Esophagus muscularis mucosa (tissue), 4 donors: ENCODE results near the gene PAQR8. TPM values are rescaled to one million over a fixed set of nuclear protein-coding genes. Genes with fewer than 3 reads are reported as not detected.

Source experiments
- DNase-seq: peaks from one replicate; pipeline ENCODE4 v3.0.0-alpha.2; 2017; ENCODE audit errors: extremely low spot score
- H3K27ac ChIP-seq, 4 donors: fragments of 200-600 bp; sonication (generic); replicated peaks in 1 of 4; 1 replicate in 3 of 4; 2 replicates in 1 of 4; pipeline ENCODE4 v1.5.1; 2016 to 2019; ENCODE audit warnings: mild to moderate bottlenecking in 1 of 4
- H3K27me3 ChIP-seq, 4 donors: fragments of 200-600 bp; sonication (generic); one replicate each; pipeline versions ENCODE4 v1.5.1 to v1.6.0; 2016 to 2019
- H3K36me3 ChIP-seq, 4 donors: fragments of 200-600 bp; sonication (generic); one replicate each; pipeline ENCODE4 v1.5.1; 2016 to 2019
- H3K4me1 ChIP-seq, 4 donors: fragments of 200-600 bp; sonication (generic); one replicate each; pipeline ENCODE4 v1.5.1; 2016 to 2019
- H3K4me3 ChIP-seq, 4 donors: fragments of 200-600 bp; sonication (generic); 1 replicate in 2 of 4; 2 replicates in 2 of 4; pipeline ENCODE4 v1.5.1; 2016 to 2019; ENCODE audit warnings: mild to moderate bottlenecking in 4 of 4, moderate library complexity in 1 of 4
- H3K9me3 ChIP-seq, 4 donors: fragments of 200-600 bp; sonication (generic); 1 replicate in 3 of 4; 2 replicates in 1 of 4; pipeline ENCODE4 v1.5.1; 2016 to 2019
- CTCF ChIP-seq, 3 experiments: fragments of 200-600 bp in 2 of 3; fragments of 450-650 bp in 1 of 3; sonication (generic) in 2 of 3; IDR thresholded peaks; one replicate each; pipeline ENCODE4 v1.5.1; 2017 to 2019; ENCODE audit warnings: antibody characterized with exemption in 3 of 3, mild to moderate bottlenecking in 2 of 3, moderate library complexity in 1 of 3
- EP300 ChIP-seq: sonication (generic); formaldehyde crosslinking; IDR thresholded peaks from one replicate; pipeline ENCODE4 v1.6.1; 2017; ENCODE audit warnings: antibody characterized with exemption
- POLR2A ChIP-seq: fragments of 450-650 bp; IDR thresholded peaks from one replicate; pipeline ENCODE4 v1.6.1; 2017; ENCODE audit warnings: antibody characterized with exemption, moderate library complexity, mild to moderate bottlenecking, low read depth
- POLR2AphosphoS5 ChIP-seq, 2 donors: sonication (generic); formaldehyde crosslinking; IDR thresholded peaks; one replicate each; pipeline ENCODE4 v1.6.1; 2017; ENCODE audit warnings: antibody characterized with exemption in 2 of 2
- WGBS: methylation state at CpG from one replicate; pipeline ENCODE4 v1.1.5; 2018; 5-methylcytosine and 5-hydroxymethylcytosine counted together
- intact Hi-C: fragments of 100-400 bp; cut with DNase I; formaldehyde crosslinking; loops from one replicate; pipeline ENCODE4 v1.15.1; 2023
- total RNA-seq, 4 donors: library from RNA; depleted of rRNA; stranded (reverse); fragments of >200 nt; gene quantifications; one replicate each; pipeline versions ENCODE4 v1.1.0 to v1.2.1, GENCODE V29; 2016

PAQR8 gene
- total RNA-seq, 4 donors from 2014 or later: 11.1 to 32.5 (median 14.2) TPM

- H3K4me1 ChIP-seq: peaks cover 0 to 15% (median 9%) of the 10 kb centered on the region in 4 donors
- H3K9me3 ChIP-seq: no peaks in the 10 kb centered on the region
- H3K36me3 ChIP-seq: no peaks in the 10 kb centered on the region
- TF ChIP-seq POLR2AphosphoS5 (IDR thresholded peaks at IDR 0.05) (no peak), EP300 (no peak), CTCF (IDR thresholded peaks at IDR 0.05) (no peak), POLR2A (no peak)
- H3K4me3 ChIP-seq: no peak overlapping the region
- no peak overlapping the region for H3K27ac ChIP-seq
- intact Hi-C loops: no loop called here
- DNase-seq: no peak
- no peaks in the 10 kb centered on the region for H3K27me3 ChIP-seq
- 45% methylated on average over 4 of the region's 4 CpGs for WGBS
Observed at GRCh38 chr6:52317841-52318581, 43.9 kb upstream of the PAQR8 start.

- intact Hi-C loops: no loop called here
- Histone ChIP-seq H3K9me3 (no peaks in the 10 kb centered on the region), H3K4me3 (no peak overlapping the region), H3K27ac (no peak overlapping the region), H3K36me3 (no peaks in the 10 kb centered on the region), H3K4me1 (no peaks in the 10 kb centered on the region), H3K27me3 (no peaks in the 10 kb centered on the region)
- WGBS: 92% methylated on average over 6 of the region's 6 CpGs
- no peak for TF ChIP-seq CTCF (IDR thresholded peaks at IDR 0.05)
- TF ChIP-seq EP300: no peak
- TF ChIP-seq POLR2A: no peak
- TF ChIP-seq POLR2AphosphoS5 (IDR thresholded peaks at IDR 0.05): no peak
- no peak for DNase-seq
Observed at GRCh38 chr6:52324189-52324588, 37.8 kb upstream of the PAQR8 start.

GRCh38 chr6:52325695-52326471 is 36.1 kb upstream of the PAQR8 start:
- TF ChIP-seq EP300: no peak
- TF ChIP-seq POLR2AphosphoS5 (IDR thresholded peaks at IDR 0.05): no peak
- TF ChIP-seq POLR2A: no peak
- TF ChIP-seq CTCF (IDR thresholded peaks at IDR 0.05): no peak
- 85% methylated on average over 14 of the region's 14 CpGs for WGBS
- H3K9me3 ChIP-seq: no peaks in the 10 kb centered on the region
- no peaks in the 10 kb centered on the region for H3K36me3 ChIP-seq
- H3K27me3 ChIP-seq: no peaks in the 10 kb centered on the region
- H3K4me3 ChIP-seq: no peak overlapping the region
- no peak for DNase-seq
- intact Hi-C loops: no loop called here
- no peaks in the 10 kb centered on the region for H3K4me1 ChIP-seq
- H3K27ac ChIP-seq: no peak overlapping the region

GRCh38 chr6:52326540-52327364 is 35.2 kb upstream of the PAQR8 start:
- Histone ChIP-seq H3K9me3 (no peaks in the 10 kb centered on the region), H3K36me3 (no peaks in the 10 kb centered on the region), H3K4me3 (no peak overlapping the region), H3K4me1 (no peaks in the 10 kb centered on the region), H3K27me3 (no peaks in the 10 kb centered on the region), H3K27ac (no peak overlapping the region)
- no peak for TF ChIP-seq EP300
- TF ChIP-seq POLR2AphosphoS5 (IDR thresholded peaks at IDR 0.05): no peak
- TF ChIP-seq CTCF (IDR thresholded peaks at IDR 0.05): no peak
- no peak for TF ChIP-seq POLR2A
- 93% methylated on average over 3 of the region's 3 CpGs for WGBS
- intact Hi-C loops: no loop called here
- DNase-seq: no peak
